ENCODE measurements around the gene XRN2. TPM values are rescaled to one million over a fixed set of nuclear protein-coding genes. Genes with fewer than 3 reads are reported as not detected.

XRN2 gene
- total RNA-seq, 1 experiment from 2014 or later: 111 TPM

- Histone ChIP-seq H3K4me3 (no peak overlapping the region), H3K27ac (no peak overlapping the region), H3K36me3 (no peaks in the 10 kb centered on the region), H3K4me1 (replicated peaks) (no peaks in the 10 kb centered on the region), H3K9me3 (replicated peaks) (no peaks in the 10 kb centered on the region), H3K27me3 (replicated peaks) (no peaks in the 10 kb centered on the region)
- no peak for DNase-seq (ENCODE audit: low read depth in 1 of 2, low spot score in 2 of 2)
These were observed 23.2 kb upstream of the XRN2 start for GRCh38 chr20:21279706-21280521.

GRCh38 chr20:21280522-21281016 lies 22.6 kb upstream of the XRN2 start:
- DNase-seq (ENCODE audit: low read depth in 1 of 2, low spot score in 2 of 2): no peak
- H3K9me3 ChIP-seq (replicated peaks): no peaks in the 10 kb centered on the region
- no peak overlapping the region for H3K27ac ChIP-seq
- no peak overlapping the region for H3K4me3 ChIP-seq
- H3K4me1 ChIP-seq (replicated peaks): no peaks in the 10 kb centered on the region
- H3K27me3 ChIP-seq (replicated peaks): no peaks in the 10 kb centered on the region
- no peaks in the 10 kb centered on the region for H3K36me3 ChIP-seq

DNA sequence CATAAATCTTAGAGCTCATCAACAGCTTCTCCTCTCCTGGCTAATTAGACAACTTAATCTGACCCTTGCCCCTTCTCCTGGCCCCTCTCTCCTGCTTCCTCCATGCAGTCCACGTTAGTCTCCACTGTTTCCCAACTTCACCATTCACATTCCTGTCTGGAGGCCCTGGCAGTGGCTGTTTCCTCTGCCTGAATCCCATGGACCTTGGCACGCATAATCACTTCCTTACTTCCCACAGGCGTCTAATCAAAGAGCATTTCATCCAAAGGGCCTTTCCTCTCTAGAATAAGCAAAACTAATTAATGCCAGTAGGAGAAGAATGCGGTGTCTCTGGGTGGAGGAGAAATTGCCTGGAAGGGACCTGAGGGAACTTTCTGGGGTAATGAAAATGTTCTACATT lies 16.4 kb upstream of the XRN2 start:
- Histone ChIP-seq H3K36me3 (no peaks in the 10 kb centered on the region), H3K4me3 (no peak overlapping the region), H3K27ac (no peak overlapping the region), H3K27me3 (replicated peaks) (no peaks in the 10 kb centered on the region), H3K9me3 (replicated peaks) (no peaks in the 10 kb centered on the region), H3K4me1 (replicated peaks) (no peaks in the 10 kb centered on the region)
- DNase-seq (ENCODE audit: low read depth in 1 of 2, low spot score in 2 of 2): no peak

GRCh38 chr20:21288587-21289370 lies 14.4 kb upstream of the XRN2 start:
- Histone ChIP-seq H3K4me1 (replicated peaks) (no peaks in the 10 kb centered on the region), H3K4me3 (no peak overlapping the region), H3K36me3 (no peaks in the 10 kb centered on the region), H3K27ac (no peak overlapping the region), H3K27me3 (replicated peaks) (no peaks in the 10 kb centered on the region), H3K9me3 (replicated peaks) (no peaks in the 10 kb centered on the region)
- DNase-seq (ENCODE audit: low read depth in 1 of 2, low spot score in 2 of 2): no peak

DNA sequence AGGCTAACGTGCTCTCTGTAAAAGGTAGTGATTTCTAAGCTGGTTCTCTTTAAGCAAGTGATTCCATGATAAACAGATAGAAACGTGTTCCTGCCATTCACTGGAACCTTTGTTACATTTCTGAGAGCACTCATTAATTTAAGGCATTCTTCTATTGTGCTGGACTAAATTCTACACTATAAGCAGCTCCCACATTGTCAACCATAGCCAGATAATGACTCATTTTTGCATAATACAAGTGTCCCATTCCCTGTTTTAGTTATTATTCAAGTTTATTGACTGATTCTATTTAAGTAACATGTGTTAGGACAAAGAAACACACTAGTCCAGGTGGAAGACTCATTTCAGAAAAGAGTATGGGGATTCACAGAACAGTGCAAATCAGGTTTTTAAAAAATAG lies 13.5 kb upstream of the XRN2 start:
- DNase-seq (ENCODE audit: low read depth in 1 of 2, low spot score in 2 of 2): no peak
- H3K9me3 ChIP-seq (replicated peaks): no peaks in the 10 kb centered on the region
- H3K27ac ChIP-seq: no peak overlapping the region
- H3K4me3 ChIP-seq: no peak overlapping the region
- no peaks in the 10 kb centered on the region for H3K4me1 ChIP-seq (replicated peaks)
- H3K27me3 ChIP-seq (replicated peaks): peaks cover under 1% of the 10 kb centered on the region; the same call in 1 of the 2 replicates
- H3K36me3 ChIP-seq: no peaks in the 10 kb centered on the region

- H3K9me3 ChIP-seq (replicated peaks): no peaks in the 10 kb centered on the region
- DNase-seq (ENCODE audit: low read depth in 1 of 2, low spot score in 2 of 2): no peak
- H3K4me3 ChIP-seq: no peak overlapping the region
- no peaks in the 10 kb centered on the region for H3K4me1 ChIP-seq (replicated peaks)
- no peaks in the 10 kb centered on the region for H3K36me3 ChIP-seq
- peaks cover 6% of the 10 kb centered on the region; the same call in 1 of the 2 replicates for H3K27me3 ChIP-seq (replicated peaks)
- no peak overlapping the region for H3K27ac ChIP-seq
These were observed 12.1 kb upstream of the XRN2 start for GRCh38 chr20:21291026-21291425.

GRCh38 chr20:21294755-21295154 lies 8.4 kb upstream of the XRN2 start:
- H3K9me3 ChIP-seq (replicated peaks): no peaks in the 10 kb centered on the region
- H3K27me3 ChIP-seq (replicated peaks): peaks cover 6% of the 10 kb centered on the region; the same call in 1 of the 2 replicates
- DNase-seq (ENCODE audit: low read depth in 1 of 2, low spot score in 2 of 2): no peak
- H3K27ac ChIP-seq: no peak overlapping the region
- H3K4me1 ChIP-seq (replicated peaks): no peaks in the 10 kb centered on the region
- no peak overlapping the region for H3K4me3 ChIP-seq
- H3K36me3 ChIP-seq: no peaks in the 10 kb centered on the region

DNA sequence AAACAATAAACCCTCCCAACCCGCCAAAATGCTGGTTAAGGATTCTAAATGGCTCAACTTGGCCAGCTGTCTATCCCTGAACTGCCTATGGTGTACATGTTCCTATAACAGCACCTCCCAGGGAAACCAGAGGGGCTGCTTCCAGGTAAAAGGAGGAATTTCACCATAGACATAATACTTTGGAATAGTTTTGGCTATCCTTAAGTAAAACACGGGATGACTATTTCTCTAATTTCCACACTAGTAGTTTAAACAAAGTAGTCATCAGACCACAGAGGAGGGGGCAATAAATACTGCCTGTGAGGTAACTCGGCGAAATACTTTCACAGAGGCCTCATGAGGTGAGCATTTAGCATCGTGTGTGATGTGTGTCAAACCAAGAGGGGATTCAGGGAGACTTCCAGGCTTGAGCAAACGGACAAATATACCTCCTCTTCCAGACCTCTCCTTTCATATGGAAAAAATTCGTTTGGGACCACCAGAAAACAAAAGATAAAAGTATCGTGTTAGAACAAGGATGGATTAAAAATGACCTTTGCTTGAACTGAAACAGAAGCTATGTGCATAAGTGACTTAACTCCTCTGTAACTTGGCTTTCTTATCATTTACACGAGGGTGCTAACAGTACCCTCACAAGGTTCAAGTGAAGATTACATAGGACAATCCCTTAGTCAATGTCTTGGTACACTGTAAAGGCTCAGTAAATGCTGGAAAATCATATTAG lies 1.0 kb upstream of the XRN2 start:
- Histone ChIP-seq H3K27me3 (replicated peaks) (no peaks in the 10 kb centered on the region), H3K36me3 (peaks cover 16% of the 10 kb centered on the region), H3K27ac (peak overlapping the region; percentile 94), H3K9me3 (replicated peaks) (no peaks in the 10 kb centered on the region), H3K4me1 (replicated peaks) (peaks cover 21% of the 10 kb centered on the region), H3K4me3 (peak overlapping the region; percentile 85)
- peak in 1 of 2 experiments; percentile 27 for DNase-seq (ENCODE audit: low read depth in 1 of 2, low spot score in 2 of 2)

- H3K9me3 ChIP-seq (replicated peaks): no peaks in the 10 kb centered on the region
- peak overlapping the region; percentile 94 for H3K27ac ChIP-seq
- peak overlapping the region; percentile 85 for H3K4me3 ChIP-seq
- no peaks in the 10 kb centered on the region for H3K27me3 ChIP-seq (replicated peaks)
- H3K36me3 ChIP-seq: peaks cover 16% of the 10 kb centered on the region
- H3K4me1 ChIP-seq (replicated peaks): peaks cover 21% of the 10 kb centered on the region
- DNase-seq (ENCODE audit: low read depth in 1 of 2, low spot score in 2 of 2): no peak
These were observed 469 bp upstream of the XRN2 start for GRCh38 chr20:21302664-21303060.

- peak overlapping the region; percentile 94 for H3K27ac ChIP-seq
- no peak for DNase-seq (ENCODE audit: low read depth in 1 of 2, low spot score in 2 of 2)
- H3K4me3 ChIP-seq: peak overlapping the region; percentile 85
- H3K27me3 ChIP-seq (replicated peaks): no peaks in the 10 kb centered on the region
- peaks cover 24% of the 10 kb centered on the region for H3K36me3 ChIP-seq
- no peaks in the 10 kb centered on the region for H3K9me3 ChIP-seq (replicated peaks)
- peaks cover 21% of the 10 kb centered on the region for H3K4me1 ChIP-seq (replicated peaks)
These were observed 898 bp downstream of the XRN2 start for GRCh38 chr20:21303872-21304586.

DNA sequence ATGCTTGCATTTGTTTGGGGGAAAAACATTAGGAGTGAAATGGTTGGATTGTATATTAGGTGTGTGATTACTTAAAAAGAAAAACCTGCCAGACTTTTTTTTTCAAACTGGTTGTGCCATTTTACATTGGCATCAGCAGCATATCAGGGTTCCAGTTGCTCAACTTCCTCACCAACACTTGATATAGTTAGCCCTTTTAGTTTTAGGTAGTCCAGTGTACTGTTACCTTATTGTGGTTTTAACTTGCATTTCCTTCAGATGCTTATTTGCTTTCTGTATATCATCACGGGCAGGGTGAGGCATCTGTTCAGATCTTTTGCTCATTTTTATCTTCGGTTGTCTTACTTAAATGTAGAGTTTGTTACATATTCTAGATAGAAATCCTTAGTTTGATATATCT lies 5.2 kb downstream of the XRN2 start:
- H3K27ac ChIP-seq: no peak overlapping the region
- H3K4me1 ChIP-seq (replicated peaks): peaks cover 12% of the 10 kb centered on the region
- no peaks in the 10 kb centered on the region for H3K27me3 ChIP-seq (replicated peaks)
- no peak overlapping the region for H3K4me3 ChIP-seq
- H3K36me3 ChIP-seq: peaks cover 32% of the 10 kb centered on the region
- no peak for DNase-seq (ENCODE audit: low read depth in 1 of 2, low spot score in 2 of 2)
- no peaks in the 10 kb centered on the region for H3K9me3 ChIP-seq (replicated peaks)

GRCh38 chr20:21309678-21310467 lies 6.7 kb downstream of the XRN2 start:
- no peak for DNase-seq (ENCODE audit: low read depth in 1 of 2, low spot score in 2 of 2)
- H3K4me3 ChIP-seq: no peak overlapping the region
- no peaks in the 10 kb centered on the region for H3K27me3 ChIP-seq (replicated peaks)
- no peaks in the 10 kb centered on the region for H3K9me3 ChIP-seq (replicated peaks)
- peaks cover 25% of the 10 kb centered on the region for H3K36me3 ChIP-seq
- peaks cover 2% of the 10 kb centered on the region for H3K4me1 ChIP-seq (replicated peaks)
- no peak overlapping the region for H3K27ac ChIP-seq

Measured in SJSA1 (cell line).